GM12878 (cell line): Measurements from ENCODE around the gene ATP6V0D1. TPM values are rescaled to one million over a fixed set of nuclear protein-coding genes. Genes with fewer than 3 reads are reported as not detected.

Source experiments
- ATAC-seq: fragments of 200-7000 bp; cut with Tn5 transposase; 3 replicates; pipeline ENCODE4 v1.9.1; 2020; ENCODE audit warnings: mild to moderate bottlenecking, moderate library complexity
- BruUV-seq: library from RNA; stranded (reverse); fragments of 400-500 nt; replicated peaks from 2 replicates; lab custom pipeline; 2021; lab: Mats Ljungman, UMichigan
- CTCF ChIA-PET: fragments of 300-600 bp; sonication (Branson Sonifier 250); formaldehyde crosslinking; extraction: SDS; loops from one replicate; lab custom pipeline; 2021; ENCODE audit warnings: inconsistent platforms; lab: Yijun Ruan, JAX
- POLR2A ChIA-PET: fragments of 350-600 bp; formaldehyde crosslinking; extraction: SDS; loops from one replicate; lab custom pipeline; 2021; ENCODE audit warnings: inconsistent platforms; lab: Charles Lee
- RAD21 ChIA-PET: fragments of 300-600 bp; sonication (Branson Sonifier 250); formaldehyde crosslinking; loops from one replicate; lab custom pipeline; 2023; ENCODE audit warnings: antibody characterized with exemption; ENCODE audit not compliant: unreplicated experiment; lab: Charles Lee
- SMC1A ChIA-PET: fragments of 300-600 bp; sonication (Branson Sonifier 250); formaldehyde crosslinking; loops from one replicate; lab custom pipeline; 2023; ENCODE audit not compliant: unreplicated experiment, uncharacterized antibody; lab: Charles Lee
- DNase-seq: peaks from one replicate; pipeline ENCODE4 v3.0.0-alpha.2; 2011; ENCODE audit warnings: low read depth, low spot score
- FAIRE-seq: peaks from 3 replicates; lab custom pipeline; 2011; peaks lifted over from hg19 to GRCh38; lab: Jason Lieb, UNC
- H2AFZ ChIP-seq: 2 replicates; pipeline ENCODE4 v1.6.0; 2011; ENCODE audit warnings: low read depth, low read length, control low read depth; ENCODE audit not compliant: control insufficient read depth
- H3K27ac ChIP-seq: 2 replicates; pipeline ENCODE4 v1.5.1; 2011; ENCODE audit warnings: control low read depth; ENCODE audit not compliant: control insufficient read depth, insufficient read depth
- H3K27me3 ChIP-seq, 2 experiments: replicated peaks in 1 of 2; 2 replicates each; pipeline versions ENCODE4 v1.6.0 to v1.6.1; 2011; ENCODE audit warnings: low read length in 1 of 2; ENCODE audit not compliant: control insufficient read depth in 2 of 2, insufficient read depth in 2 of 2
- H3K36me3 ChIP-seq, 2 experiments: 2 replicates each; pipeline ENCODE4 v1.5.1; 2011; ENCODE audit warnings: low read length in 1 of 2; ENCODE audit not compliant: control insufficient read depth in 2 of 2, insufficient read depth in 2 of 2
- H3K4me1 ChIP-seq: 2 replicates; pipeline ENCODE4 v1.6.1; 2011; ENCODE audit warnings: mild to moderate bottlenecking, low read length, moderate library complexity, mixed read lengths; ENCODE audit not compliant: control insufficient read depth, insufficient read depth
- H3K4me2 ChIP-seq: 2 replicates; pipeline ENCODE4 v1.6.0; 2011; ENCODE audit warnings: control low read depth; ENCODE audit not compliant: control insufficient read depth, insufficient read depth
- H3K4me3 ChIP-seq: fragments of 200-600 bp; sonication (generic); 2 replicates; pipeline ENCODE4 v1.5.1; 2016
- H3K79me2 ChIP-seq: 2 replicates; pipeline ENCODE4 v1.6.0; 2011; ENCODE audit warnings: low read length; ENCODE audit not compliant: control insufficient read depth, insufficient read depth
- H3K9ac ChIP-seq: 2 replicates; pipeline ENCODE4 v1.8.0; 2011; ENCODE audit warnings: low read length, control low read depth, mixed read lengths; ENCODE audit not compliant: control insufficient read depth, insufficient read depth
- H3K9me3 ChIP-seq: replicated peaks from 3 replicates; pipeline ENCODE4 v1.5.1; 2011; ENCODE audit warnings: mild to moderate bottlenecking, low read length; ENCODE audit not compliant: control insufficient read depth, insufficient read depth
- H4K20me1 ChIP-seq: 2 replicates; pipeline ENCODE4 v1.6.0; 2011; ENCODE audit not compliant: control insufficient read depth, insufficient read depth
- ATF7 ChIP-seq: fragments of 450-650 bp; IDR thresholded peaks from 2 replicates; pipeline ENCODE4 v1.6.1; 2016; ENCODE audit warnings: low read depth, mild to moderate bottlenecking
- BHLHE40 ChIP-seq, 2 experiments: fragments of 450-650 bp in 1 of 2; IDR thresholded peaks; 2 replicates each; pipeline ENCODE4 v1.6.1; 2011 to 2017; ENCODE audit warnings: low read depth in 2 of 2, borderline replicate concordance in 1 of 2, improper control_type of control experiment in 1 of 2, low read length in 1 of 2, mild to moderate bottlenecking in 1 of 2
- CBX3 ChIP-seq: fragments of 200-600 bp; sonication (generic); IDR thresholded peaks from 2 replicates; pipeline ENCODE4 v1.6.1; 2016; ENCODE audit warnings: low read depth, borderline replicate concordance
- CBX5 ChIP-seq: sonication (generic); IDR thresholded peaks from 2 replicates; pipeline ENCODE4 v1.6.1; 2016; ENCODE audit warnings: low read depth, moderate library complexity, mild to moderate bottlenecking, inconsistent platforms
- E2F8 ChIP-seq: fragments of 450-650 bp; IDR thresholded peaks from 2 replicates; pipeline ENCODE4 v1.6.1; 2018; ENCODE audit warnings: mild to moderate bottlenecking, low read depth, moderate library complexity; ENCODE audit not compliant: partially characterized antibody
- FOXM1 ChIP-seq: IDR thresholded peaks from 2 replicates; pipeline ENCODE4 v1.6.1; 2012; ENCODE audit warnings: low read depth, mild to moderate bottlenecking, inconsistent platforms, low read length, moderate library complexity
- HDGF ChIP-seq: fragments of 450-650 bp; IDR thresholded peaks from 2 replicates; pipeline ENCODE4 v1.6.1; 2016; ENCODE audit warnings: antibody characterized with exemption
- LARP7 ChIP-seq: fragments of 450-650 bp; IDR thresholded peaks from 2 replicates; pipeline ENCODE4 v1.6.1; 2017; ENCODE audit warnings: mild to moderate bottlenecking
- MTA2 ChIP-seq: fragments of 450-650 bp; IDR thresholded peaks from 2 replicates; pipeline ENCODE4 v1.6.1; 2016; ENCODE audit warnings: low read depth, mild to moderate bottlenecking, moderate library complexity
- NR2C2 ChIP-seq: IDR thresholded peaks from 2 replicates; pipeline ENCODE4 v1.6.1; 2011; ENCODE audit warnings: borderline replicate concordance, low read depth; ENCODE audit not compliant: control insufficient read depth, insufficient read length
- PAX8 ChIP-seq: fragments of 450-650 bp; IDR thresholded peaks from 2 replicates; pipeline ENCODE4 v1.6.1; 2017; ENCODE audit warnings: mild to moderate bottlenecking, moderate library complexity
- POLR2A ChIP-seq: IDR thresholded peaks from 2 replicates; pipeline ENCODE4 v1.6.1; 2011; ENCODE audit warnings: low read depth, mild to moderate bottlenecking, low read length
- SKIL ChIP-seq: fragments of 450-650 bp; IDR thresholded peaks from 2 replicates; pipeline ENCODE4 v1.6.1; 2017; ENCODE audit warnings: mild to moderate bottlenecking, low read depth, inconsistent platforms; ENCODE audit not compliant: poor library complexity, severe bottlenecking
- SMAD1 ChIP-seq: fragments of 450-650 bp; IDR thresholded peaks from 2 replicates; pipeline ENCODE4 v1.6.1; 2018; ENCODE audit warnings: mild to moderate bottlenecking, low read depth; ENCODE audit not compliant: partially characterized antibody
- SMARCA5 ChIP-seq: fragments of 450-650 bp; IDR thresholded peaks from 2 replicates; pipeline ENCODE4 v1.6.1; 2017; ENCODE audit warnings: mild to moderate bottlenecking
- TCF12 ChIP-seq: IDR thresholded peaks from 2 replicates; pipeline ENCODE4 v1.6.1; 2011; ENCODE audit warnings: low read depth, mild to moderate bottlenecking, low read length
- WGBS: methylation state at CpG from one replicate; pipeline ENCODE4 v1.1.6; 2016; ENCODE audit warnings: low lambda C conversion rate; ENCODE audit not compliant: insufficient replicate concordance, insufficient coverage; ENCODE audit errors: missing lambda C conversion rate; 5-methylcytosine and 5-hydroxymethylcytosine counted together
- in situ Hi-C: fragments of 300-500 bp; cut with MboI; formaldehyde crosslinking; loops from 9 replicates; pipeline ENCODE4 v1.14.3; 2018; ENCODE audit warnings: mixed read lengths
- intact Hi-C: fragments of 100-400 bp; cut with micrococcal nuclease; formaldehyde crosslinking; loops from one replicate; pipeline ENCODE4 v1.14.2; 2022; ENCODE audit not compliant: unreplicated experiment
- polyA plus RNA-seq, 11 experiments: library from polyadenylated mRNA; depleted of rRNA in 4 of 11; unstranded in 6 of 11; stranded (reverse) in 5 of 11; fragments of >200 nt; fragmentation: Nextera tagmentation in 4 of 11; fragmentation: Illumina TruSeq in 1 of 11; extraction: Ambion mirVana in 4 of 11; extraction: Trizol in 1 of 11; gene quantifications; 1 replicate in 1 of 11; 2 replicates in 10 of 11; pipeline versions ENCODE4 v1.2.1 to v1.2.3, GENCODE V29; 2011 to 2016; ENCODE audit warnings: inconsistent platforms in 2 of 11, missing spikeins in 2 of 11, low read depth in 1 of 11
- total RNA-seq, 4 experiments: library from RNA; depleted of rRNA in 3 of 4; stranded (reverse); fragments of >200 nt in 3 of 4; fragmentation: Illumina TruSeq in 1 of 4; extraction: Trizol in 1 of 4; gene quantifications; 2 replicates each; pipeline versions ENCODE4 v1.2.1 to v1.2.3, GENCODE V29; 2013 to 2021

Gene ATP6V0D1
- total and polyA plus RNA-seq, 10 of the 15 experiments (the other 5 are each of a cell fraction or from before 2014, with no cell fraction given), result 28.1 to 141 (median 70.3) TPM

GRCh38 chr16:67481561-67482232 lies 740 bp upstream of the ATP6V0D1 start:
- FAIRE-seq (peak; percentile 54), DNase-seq (no peak), ATAC-seq (peak; percentile 43)
- H3K4me2 ChIP-seq, result peak overlapping the region; percentile 95
- H3K9ac ChIP-seq, result peak overlapping the region; percentile 89
- under 1% methylated on average over 17 of the region's 17 CpGs for WGBS
- in situ Hi-C loops (loop anchor here (5.0 kb wide), 1 partner anchor 36 kb away; no protein-coding TSS in a partner anchor), intact Hi-C loops (loop anchor here (1.0 kb wide), 1 partner anchor 33 kb away; no protein-coding TSS in a partner anchor)
- ChIA-PET RAD21 (interaction anchor here (0.6 to 4.6 kb wide), 25 partner anchors 10 to 531 kb away, joined by 3 to 79 read pairs (median 4); partner anchors contain the start of genes ACD, C16orf86, CARMIL2 and ENKD1), CTCF (interaction anchor here (0.9 to 8.2 kb wide), 27 partner anchors 10 to 380 kb away, joined by 3 to 252 read pairs (median 6); partner anchors contain the start of genes ACD, CARMIL2 and TMEM208), POLR2A (interaction anchor here (0.8 to 1.9 kb wide), 14 partner anchors 8 to 237 kb away, joined by 3 to 11 read pairs (median 4); partner anchors contain the start of genes ACD and CTCF), SMC1A (interaction anchor here (0.6 to 7.0 kb wide), 16 partner anchors 9 to 235 kb away, joined by 3 to 88 read pairs (median 4); no protein-coding TSS in a partner anchor)
- BruUV-seq, result TSS peak; percentile 95
- TF ChIP-seq SMAD1, result peak; percentile 87
- TF ChIP-seq SMARCA5, result no peak
- no peak for TF ChIP-seq CBX3
- TF ChIP-seq FOXM1, result 0 out of 2 replicates have a peak, but pooled peaks have one; percentile 51
- no peak for TF ChIP-seq POLR2A
- 0 out of 2 replicates have a peak, but pooled peaks have one; percentile 31 for TF ChIP-seq MTA2
- TF ChIP-seq ATF7, result peak; percentile 6; the same call in 1 of the 2 replicates
- TF ChIP-seq SKIL, result peak; percentile 39
- peak; percentile 40; the same call in 1 of the 2 replicates for TF ChIP-seq HDGF
- TF ChIP-seq TCF12, result 0 out of 2 replicates have a peak, but pooled peaks have one; percentile 9
- peak; percentile 33 for TF ChIP-seq E2F8
- TF ChIP-seq PAX8, result no peak
- no peak for TF ChIP-seq CBX5
- no peak for TF ChIP-seq LARP7
- TF ChIP-seq NR2C2, result no peak
- peak; percentile 46 to 80; a peak in 3 of 4 replicates for TF ChIP-seq BHLHE40 (IDR thresholded peaks at IDR 0.05; ENCODE audit: borderline replicate concordance in 1 of 2, low read depth in 2 of 2, low read length in 1 of 2)
- H3K9me3 ChIP-seq, result no peaks in the 10 kb centered on the region
- peaks cover 14% of the 10 kb centered on the region for H3K4me1 ChIP-seq
- peak overlapping the region; percentile 73 for H2AFZ ChIP-seq
- peaks cover 51% of the 10 kb centered on the region for H3K79me2 ChIP-seq
- H3K4me3 ChIP-seq, result peak overlapping the region; percentile 84
- H3K36me3 ChIP-seq, result no peaks in the 10 kb centered on the region
- H3K27me3 ChIP-seq, result no peaks in the 10 kb centered on the region
- H3K27ac ChIP-seq, result peak overlapping the region; percentile 86
- no peaks in the 10 kb centered on the region for H4K20me1 ChIP-seq
